H9 (cell line): Measurements from ENCODE around the gene GPR62. TPM values are rescaled to one million over a fixed set of nuclear protein-coding genes. Genes with fewer than 3 reads are reported as not detected.

ENCODE experiments used
- DNase-seq: peaks from one replicate; pipeline ENCODE4 v3.0.0-alpha.2; 2017
- H2AFZ ChIP-seq: one replicate; pipeline ENCODE4 v1.6.1; 2013; ENCODE audit warnings: mild to moderate bottlenecking, low read length, control low read depth, moderate library complexity
- H2AK5ac ChIP-seq: 2 replicates; pipeline ENCODE4 v1.6.1; 2013; ENCODE audit warnings: low read length, control low read depth, mixed read lengths; ENCODE audit not compliant: insufficient read length
- H2BK120ac ChIP-seq: one replicate; pipeline ENCODE4 v1.6.1; 2013; ENCODE audit warnings: low read depth, mild to moderate bottlenecking, low read length, control low read depth, inconsistent platforms; ENCODE audit not compliant: poor library complexity, severe bottlenecking
- H2BK12ac ChIP-seq: 2 replicates; pipeline ENCODE4 v1.6.1; 2013; ENCODE audit warnings: low read length, control low read depth, mixed read lengths, low read depth; ENCODE audit not compliant: insufficient read length
- H2BK15ac ChIP-seq: 2 replicates; pipeline ENCODE4 v1.6.1; 2013; ENCODE audit warnings: low read depth, low read length, control low read depth
- H2BK20ac ChIP-seq: one replicate; pipeline ENCODE4 v1.6.1; 2013; ENCODE audit warnings: low read depth, mild to moderate bottlenecking, low read length, control low read depth, inconsistent platforms; ENCODE audit not compliant: poor library complexity, severe bottlenecking
- H2BK5ac ChIP-seq: 2 replicates; pipeline ENCODE4 v1.6.1; 2013; ENCODE audit warnings: low read length, control low read depth, mixed read lengths; ENCODE audit not compliant: insufficient read length
- H3K14ac ChIP-seq: 2 replicates; pipeline ENCODE4 v1.6.1; 2013; ENCODE audit warnings: low read length, control low read depth; ENCODE audit not compliant: insufficient read depth
- H3K18ac ChIP-seq: 2 replicates; pipeline ENCODE4 v1.6.1; 2013; ENCODE audit warnings: low read depth, mild to moderate bottlenecking, mixed read lengths, low read length, control low read depth; ENCODE audit not compliant: insufficient read length
- H3K23ac ChIP-seq: 2 replicates; pipeline ENCODE4 v1.6.1; 2013; ENCODE audit warnings: low read length, control low read depth, mixed read lengths, low read depth; ENCODE audit not compliant: insufficient read length
- H3K23me2 ChIP-seq: 2 replicates; pipeline ENCODE4 v1.6.1; 2013; ENCODE audit warnings: low read depth, mild to moderate bottlenecking, mixed read lengths, low read length, control low read depth; ENCODE audit not compliant: insufficient read length, poor library complexity, severe bottlenecking
- H3K27ac ChIP-seq: 2 replicates; pipeline ENCODE4 v1.5.1; 2013; ENCODE audit warnings: low read length, control low read depth, mixed read lengths, low read depth; ENCODE audit not compliant: insufficient read length
- H3K27me3 ChIP-seq: 2 replicates; pipeline ENCODE4 v1.6.1; 2013; ENCODE audit warnings: low read length, control low read depth, inconsistent platforms; ENCODE audit not compliant: insufficient read depth
- H3K4ac ChIP-seq: 2 replicates; pipeline ENCODE4 v1.6.1; 2013; ENCODE audit warnings: low read depth, mild to moderate bottlenecking, control low read depth, inconsistent platforms, low read length, moderate library complexity
- H3K4me1 ChIP-seq: 2 replicates; pipeline ENCODE4 v1.6.1; 2013; ENCODE audit warnings: low read length, control low read depth, inconsistent platforms; ENCODE audit not compliant: insufficient read depth
- H3K4me2 ChIP-seq: 2 replicates; pipeline ENCODE4 v1.6.1; 2013; ENCODE audit warnings: low read length, control low read depth, mixed read lengths; ENCODE audit not compliant: insufficient read length, insufficient read depth
- H3K56ac ChIP-seq: 2 replicates; pipeline ENCODE4 v1.6.1; 2013; ENCODE audit warnings: low read depth, mild to moderate bottlenecking, mixed read lengths, low read length, control low read depth; ENCODE audit not compliant: insufficient read length
- H3K79me1 ChIP-seq: 2 replicates; pipeline ENCODE4 v1.6.1; 2013; ENCODE audit warnings: low read depth, mild to moderate bottlenecking, moderate library complexity, low read length, control low read depth, inconsistent platforms; ENCODE audit not compliant: insufficient read depth, poor library complexity, severe bottlenecking
- H3K79me2 ChIP-seq: 2 replicates; pipeline ENCODE4 v1.6.1; 2013; ENCODE audit warnings: low read length, control low read depth, inconsistent platforms; ENCODE audit not compliant: insufficient read depth
- H3K9ac ChIP-seq: 2 replicates; pipeline ENCODE4 v1.6.1; 2013; ENCODE audit warnings: low read length, control low read depth, mixed read lengths; ENCODE audit not compliant: insufficient read length; ENCODE audit errors: extremely low read depth
- H3K9me3 ChIP-seq: one replicate; pipeline ENCODE4 v1.6.1; 2013; ENCODE audit warnings: low read depth, low read length, inconsistent platforms; ENCODE audit not compliant: control insufficient read depth
- H3T11ph ChIP-seq: one replicate; pipeline ENCODE4 v1.6.1; 2013; ENCODE audit warnings: mild to moderate bottlenecking, low read length, control low read depth, inconsistent platforms
- H4K20me1 ChIP-seq: one replicate; pipeline ENCODE4 v1.6.1; 2013; ENCODE audit not compliant: control insufficient read depth, insufficient read length, insufficient read depth
- H4K5ac ChIP-seq: 2 replicates; pipeline ENCODE4 v1.6.1; 2013; ENCODE audit warnings: low read depth, mild to moderate bottlenecking, mixed read lengths, low read length, control low read depth; ENCODE audit not compliant: insufficient read length
- H4K8ac ChIP-seq: replicated peaks from 2 replicates; pipeline ENCODE4 v1.6.1; 2013; ENCODE audit warnings: low read length, control low read depth, mixed read lengths, low read depth; ENCODE audit not compliant: insufficient read length
- H4K91ac ChIP-seq: 2 replicates; pipeline ENCODE4 v1.6.1; 2013; ENCODE audit warnings: low read depth, mild to moderate bottlenecking, moderate library complexity, mixed read lengths, low read length, control low read depth; ENCODE audit not compliant: insufficient read length
- H3K27ac Mint-ChIP-seq, 3 experiments: 2 replicates in 2 of 3; 3 replicates in 1 of 3; pipeline ENCODE4 v1.8.0; 2020 to 2021; ENCODE audit warnings: mixed read lengths in 3 of 3, mild to moderate bottlenecking in 1 of 3, moderate library complexity in 1 of 3
- H3K27me3 Mint-ChIP-seq: 2 replicates; pipeline ENCODE4 v1.8.0; 2021; ENCODE audit warnings: low read depth, mild to moderate bottlenecking, moderate library complexity, mixed read lengths
- H3K36me3 Mint-ChIP-seq, 3 experiments: 2 replicates in 2 of 3; 3 replicates in 1 of 3; pipeline ENCODE4 v1.8.0; 2020 to 2021; ENCODE audit warnings: low read depth in 3 of 3, mixed read lengths in 3 of 3; ENCODE audit not compliant: insufficient read depth in 1 of 3
- H3K4me1 Mint-ChIP-seq, 2 experiments: 2 replicates each; pipeline ENCODE4 v1.8.0; 2020; ENCODE audit warnings: mixed read lengths in 2 of 2
- H3K4me3 Mint-ChIP-seq, 2 experiments: 2 replicates in 1 of 2; 3 replicates in 1 of 2; pipeline ENCODE4 v1.8.0; 2020 to 2021; ENCODE audit warnings: mild to moderate bottlenecking in 2 of 2, mixed read lengths in 2 of 2, moderate library complexity in 1 of 2
- H3K9me3 Mint-ChIP-seq, 2 experiments: 2 replicates in 1 of 2; 3 replicates in 1 of 2; pipeline ENCODE4 v1.8.0; 2020; ENCODE audit warnings: mild to moderate bottlenecking in 2 of 2, mixed read lengths in 2 of 2, moderate library complexity in 1 of 2
- CTCF ChIP-seq: fragments of 200-600 bp; sonication (generic); conservative IDR thresholded peaks from 3 replicates; pipeline ENCODE4 v1.8.0; 2021; ENCODE audit warnings: antibody characterized with exemption, mild to moderate bottlenecking
- WGBS: extraction: QIAGEN DNeasy Blood & Tissue Kit; methylation state at CpG from one replicate; pipeline ENCODE4 v1.1.7; 2013; ENCODE audit warnings: missing lambda C conversion rate, low lambda C conversion rate, mixed read lengths; ENCODE audit not compliant: insufficient read length; ENCODE audit errors: extremely low coverage; 5-methylcytosine and 5-hydroxymethylcytosine counted together
- total RNA-seq: library from RNA; stranded (reverse); gene quantifications from 2 replicates; pipeline ENCODE4 v1.2.1, GENCODE V29; 2021

Gene GPR62
- total RNA-seq, 1 experiment from 2014 or later, result 0.13 TPM

GRCh38 chr3:51977446-51978142 is 22.4 kb downstream of the GPR62 start:
- Histone ChIP-seq H3K9me3 (no peaks in the 10 kb centered on the region), H3K56ac (no peak overlapping the region), H2BK15ac (no peak overlapping the region), H4K8ac (no peak overlapping the region), H2AK5ac (no peak overlapping the region), H4K91ac (no peak overlapping the region), H3K27ac (no peak overlapping the region), H3K79me1 (no peaks in the 10 kb centered on the region), H2BK20ac (no peak overlapping the region), H3K14ac (no peak overlapping the region), H3K27me3 (peaks cover 7% of the 10 kb centered on the region; the same call in 1 of the 2 replicates), H2BK5ac (no peak overlapping the region), H2BK120ac (no peak overlapping the region), H3K4ac (no peak overlapping the region), H3T11ph (no peak overlapping the region), H3K9ac (no peak overlapping the region), H4K5ac (no peak overlapping the region), H3K23ac (no peak overlapping the region), H3K23me2 (peaks cover 14% of the 10 kb centered on the region), H4K20me1 (peaks cover 3% of the 10 kb centered on the region), H2BK12ac (no peak overlapping the region), H3K4me2 (no peak overlapping the region), H2AFZ (no peak overlapping the region), H3K4me1 (peaks cover 9% of the 10 kb centered on the region; the same call in 1 of the 2 replicates), H3K79me2 (no peaks in the 10 kb centered on the region), H3K18ac (no peak overlapping the region)
- TF ChIP-seq CTCF, result no peak
- Mint-ChIP-seq H3K9me3 (peaks cover 0 to 2% of the 10 kb centered on the region in 2 experiments; a peak in 1 of 5 replicates), H3K27me3 (peaks cover 34% of the 10 kb centered on the region), H3K36me3 (peaks cover 0 to 2% (median 0%) of the 10 kb centered on the region in 3 experiments; a peak in 3 of 7 replicates), H3K4me1 (peaks cover 18 to 27% of the 10 kb centered on the region in 2 experiments), H3K4me3 (no peak overlapping the region), H3K27ac (no peak overlapping the region)
- DNase-seq, result no peak
- no CpG with 5 or more reads among the region's 9 CpGs for WGBS
